ENCODE data around the gene MAT1A. TPM values are rescaled to one million over a fixed set of nuclear protein-coding genes. Genes with fewer than 3 reads are reported as not detected.
"Not testable (repeated sequence)": the region's sequence is repeated elsewhere in the genome, so short reads cannot be mapped to it uniquely, and the experiment has no call there.

The MAT1A gene
- total RNA-seq, 1 experiment from 2014 or later = 3.4 TPM

- BruUV-seq (replicated peaks); H3K27ac Mint-ChIP-seq (ENCODE audit: unreplicated experiment); intact Hi-C loops (cut with micrococcal nuclease; ENCODE audit: unreplicated experiment): not testable (repeated sequence)
Measured at GRCh38 chr10:80249906-80250305, 39.6 kb downstream of the MAT1A start.

GRCh38 chr10:80247611-80248010 lies 41.8 kb downstream of the MAT1A start:
- BruUV-seq (replicated peaks); CTCF ChIA-PET; H3K9me3 ChIP-seq: not testable (repeated sequence)

More at GRCh38 chr10:80249906-80250305, 39.6 kb downstream of the MAT1A start:
- H3K4me1 ChIP-seq; H3K36me3 Mint-ChIP-seq (ENCODE audit: insufficient read depth, unreplicated experiment); DNase-seq; H3K9me3 Mint-ChIP-seq (ENCODE audit: unreplicated experiment); POLR2A ChIA-PET; H3K27me3 ChIP-seq (replicated peaks; ENCODE audit: control insufficient read depth, insufficient read depth, low read length); H3K27me3 Mint-ChIP-seq (ENCODE audit: insufficient read depth, unreplicated experiment); H3K4me3 ChIP-seq (ENCODE audit: low read depth, low read length); H3K4me1 Mint-ChIP-seq (ENCODE audit: low read depth, unreplicated experiment); CTCF ChIA-PET; H3K4me3 Mint-ChIP-seq (ENCODE audit: unreplicated experiment); H3K36me3 ChIP-seq (ENCODE audit: control insufficient read depth, insufficient read depth, low read length); H3K9me3 ChIP-seq: not testable (repeated sequence)

DNA sequence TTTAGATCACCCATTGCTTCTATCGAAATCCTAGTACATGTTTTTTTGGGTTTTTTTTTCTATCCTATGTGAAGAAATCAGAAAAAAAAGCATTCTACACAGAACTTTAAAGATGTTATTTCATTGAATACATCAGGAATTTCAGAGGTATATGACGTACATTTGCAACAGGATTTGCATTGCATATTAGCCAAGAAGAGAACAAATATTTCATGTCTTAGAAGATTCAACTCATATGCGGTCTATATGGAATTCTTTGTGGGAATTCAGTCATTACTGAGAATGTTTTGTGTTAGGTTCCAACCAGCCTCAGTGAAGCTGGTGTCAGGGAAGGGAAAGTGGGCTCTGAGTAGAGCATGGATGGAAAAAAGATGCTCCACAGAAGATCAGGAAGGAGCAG lies 45.1 kb downstream of the MAT1A start:
- H3K27me3 Mint-ChIP-seq (ENCODE audit: insufficient read depth, unreplicated experiment); H3K27ac Mint-ChIP-seq (ENCODE audit: unreplicated experiment); POLR2A ChIA-PET; H3K4me3 ChIP-seq (ENCODE audit: low read depth, low read length); H3K9me3 Mint-ChIP-seq (ENCODE audit: unreplicated experiment); H3K4me3 Mint-ChIP-seq (ENCODE audit: unreplicated experiment); H3K9me3 ChIP-seq; H3K4me1 Mint-ChIP-seq (ENCODE audit: low read depth, unreplicated experiment); CTCF ChIA-PET; DNase-seq; BruUV-seq (replicated peaks); intact Hi-C loops (cut with micrococcal nuclease; ENCODE audit: unreplicated experiment); H3K36me3 Mint-ChIP-seq (ENCODE audit: insufficient read depth, unreplicated experiment); H3K36me3 ChIP-seq (ENCODE audit: control insufficient read depth, insufficient read depth, low read length); H3K27me3 ChIP-seq (replicated peaks; ENCODE audit: control insufficient read depth, insufficient read depth, low read length); H3K4me1 ChIP-seq: not testable (repeated sequence)

More at GRCh38 chr10:80247611-80248010, 41.8 kb downstream of the MAT1A start:
- POLR2A ChIA-PET; H3K4me1 Mint-ChIP-seq (ENCODE audit: low read depth, unreplicated experiment); DNase-seq; H3K27me3 Mint-ChIP-seq (ENCODE audit: insufficient read depth, unreplicated experiment); H3K27ac Mint-ChIP-seq (ENCODE audit: unreplicated experiment); H3K9me3 Mint-ChIP-seq (ENCODE audit: unreplicated experiment); H3K4me3 Mint-ChIP-seq (ENCODE audit: unreplicated experiment); H3K4me1 ChIP-seq; H3K36me3 Mint-ChIP-seq (ENCODE audit: insufficient read depth, unreplicated experiment); H3K4me3 ChIP-seq (ENCODE audit: low read depth, low read length); H3K27me3 ChIP-seq (replicated peaks; ENCODE audit: control insufficient read depth, insufficient read depth, low read length); intact Hi-C loops (cut with micrococcal nuclease; ENCODE audit: unreplicated experiment); H3K36me3 ChIP-seq (ENCODE audit: control insufficient read depth, insufficient read depth, low read length): not testable (repeated sequence)

GRCh38 chr10:80242341-80242740 lies 47.1 kb downstream of the MAT1A start:
- DNase-seq; H3K9me3 Mint-ChIP-seq (ENCODE audit: unreplicated experiment); H3K27me3 ChIP-seq (replicated peaks; ENCODE audit: control insufficient read depth, insufficient read depth, low read length); H3K4me3 Mint-ChIP-seq (ENCODE audit: unreplicated experiment); H3K4me3 ChIP-seq (ENCODE audit: low read depth, low read length); H3K27me3 Mint-ChIP-seq (ENCODE audit: insufficient read depth, unreplicated experiment); H3K4me1 Mint-ChIP-seq (ENCODE audit: low read depth, unreplicated experiment); H3K36me3 ChIP-seq (ENCODE audit: control insufficient read depth, insufficient read depth, low read length); H3K9me3 ChIP-seq; H3K36me3 Mint-ChIP-seq (ENCODE audit: insufficient read depth, unreplicated experiment); H3K27ac Mint-ChIP-seq (ENCODE audit: unreplicated experiment); CTCF ChIA-PET; BruUV-seq (replicated peaks); H3K4me1 ChIP-seq; intact Hi-C loops (cut with micrococcal nuclease; ENCODE audit: unreplicated experiment); POLR2A ChIA-PET: not testable (repeated sequence)

DNA sequence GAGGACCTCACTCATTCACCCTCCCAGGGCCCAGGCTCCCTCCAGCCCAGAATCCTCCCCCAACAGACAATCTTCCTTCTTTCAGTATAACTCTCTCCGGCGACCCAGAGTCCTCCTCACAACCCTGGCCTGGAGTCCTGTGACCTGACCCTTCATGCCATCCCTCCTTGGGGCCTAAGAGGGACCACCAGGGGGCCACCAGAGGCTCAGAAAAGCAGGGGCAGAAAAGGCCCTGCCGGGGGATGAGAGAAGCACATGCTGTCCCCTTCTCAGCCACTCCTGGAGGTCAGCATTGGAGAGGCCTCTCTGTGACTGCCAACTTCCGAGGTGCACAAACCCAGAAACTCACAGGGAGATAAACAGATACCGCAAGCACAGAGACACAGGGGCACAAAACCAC lies 53.0 kb downstream of the MAT1A start:
- DNase-seq; BruUV-seq (replicated peaks); H3K36me3 Mint-ChIP-seq (ENCODE audit: insufficient read depth, unreplicated experiment); H3K9me3 ChIP-seq; CTCF ChIA-PET; H3K4me3 ChIP-seq (ENCODE audit: low read depth, low read length); H3K36me3 ChIP-seq (ENCODE audit: control insufficient read depth, insufficient read depth, low read length); H3K27ac Mint-ChIP-seq (ENCODE audit: unreplicated experiment); H3K4me1 Mint-ChIP-seq (ENCODE audit: low read depth, unreplicated experiment); H3K4me3 Mint-ChIP-seq (ENCODE audit: unreplicated experiment); H3K27me3 Mint-ChIP-seq (ENCODE audit: insufficient read depth, unreplicated experiment); intact Hi-C loops (cut with micrococcal nuclease; ENCODE audit: unreplicated experiment); POLR2A ChIA-PET; H3K27me3 ChIP-seq (replicated peaks; ENCODE audit: control insufficient read depth, insufficient read depth, low read length); H3K4me1 ChIP-seq: not testable (repeated sequence)
- peaks cover 10% of the 10 kb centered on the region for H3K9me3 Mint-ChIP-seq (ENCODE audit: unreplicated experiment)

GRCh38 chr10:80234331-80235235 lies 54.9 kb downstream of the MAT1A start:
- H3K9me3 ChIP-seq; H3K4me1 Mint-ChIP-seq (ENCODE audit: low read depth, unreplicated experiment); H3K27ac Mint-ChIP-seq (ENCODE audit: unreplicated experiment); H3K27me3 ChIP-seq (replicated peaks; ENCODE audit: control insufficient read depth, insufficient read depth, low read length); H3K4me3 Mint-ChIP-seq (ENCODE audit: unreplicated experiment); DNase-seq; BruUV-seq (replicated peaks); intact Hi-C loops (cut with micrococcal nuclease; ENCODE audit: unreplicated experiment); CTCF ChIA-PET; H3K27me3 Mint-ChIP-seq (ENCODE audit: insufficient read depth, unreplicated experiment); POLR2A ChIA-PET; H3K4me3 ChIP-seq (ENCODE audit: low read depth, low read length); H3K4me1 ChIP-seq; H3K36me3 Mint-ChIP-seq (ENCODE audit: insufficient read depth, unreplicated experiment); H3K36me3 ChIP-seq (ENCODE audit: control insufficient read depth, insufficient read depth, low read length): not testable (repeated sequence)
- H3K9me3 Mint-ChIP-seq (ENCODE audit: unreplicated experiment) = peaks cover 10% of the 10 kb centered on the region

- intact Hi-C loops (cut with micrococcal nuclease; ENCODE audit: unreplicated experiment); H3K36me3 Mint-ChIP-seq (ENCODE audit: insufficient read depth, unreplicated experiment); H3K4me3 ChIP-seq (ENCODE audit: low read depth, low read length); H3K27me3 Mint-ChIP-seq (ENCODE audit: insufficient read depth, unreplicated experiment); POLR2A ChIA-PET; H3K9me3 ChIP-seq; BruUV-seq (replicated peaks); H3K4me1 Mint-ChIP-seq (ENCODE audit: low read depth, unreplicated experiment); H3K4me1 ChIP-seq; H3K27me3 ChIP-seq (replicated peaks; ENCODE audit: control insufficient read depth, insufficient read depth, low read length); H3K36me3 ChIP-seq (ENCODE audit: control insufficient read depth, insufficient read depth, low read length); H3K4me3 Mint-ChIP-seq (ENCODE audit: unreplicated experiment); H3K27ac Mint-ChIP-seq (ENCODE audit: unreplicated experiment); DNase-seq; CTCF ChIA-PET: not testable (repeated sequence)
- peaks cover 10% of the 10 kb centered on the region for H3K9me3 Mint-ChIP-seq (ENCODE audit: unreplicated experiment)
Measured at GRCh38 chr10:80233871-80234270, 55.6 kb downstream of the MAT1A start.

All from Caco-2 (cell line).